Sigmoid colon (tissue), 4 donors: ENCODE measurements around the gene LLGL2.

Experiments used
- EP300 ChIP-seq, 4 donors: sonication (generic); formaldehyde crosslinking; IDR thresholded peaks; one replicate each; pipeline ENCODE4 v1.6.1; 2017; ENCODE audit warnings: antibody characterized with exemption in 4 of 4
- POLR2A ChIP-seq, 2 donors: fragments of 450-650 bp; IDR thresholded peaks; one replicate each; pipeline ENCODE4 v1.6.1; 2016; ENCODE audit warnings: antibody characterized with exemption in 2 of 2, mild to moderate bottlenecking in 2 of 2, moderate library complexity in 2 of 2
- POLR2AphosphoS5 ChIP-seq, 4 donors: sonication (generic); formaldehyde crosslinking; IDR thresholded peaks; one replicate each; pipeline ENCODE4 v1.6.1; 2017; ENCODE audit warnings: antibody characterized with exemption in 4 of 4
- TF ChIP-seq, protein P1 (sequence below), 4 experiments: fragments of 450-650 bp in 3 of 4; fragments of 200-600 bp in 1 of 4; IDR thresholded peaks; one replicate each; pipeline ENCODE4 v1.5.1; 2016 to 2019; ENCODE audit warnings: antibody characterized with exemption in 4 of 4, mild to moderate bottlenecking in 3 of 4, moderate library complexity in 2 of 4

DNA sequence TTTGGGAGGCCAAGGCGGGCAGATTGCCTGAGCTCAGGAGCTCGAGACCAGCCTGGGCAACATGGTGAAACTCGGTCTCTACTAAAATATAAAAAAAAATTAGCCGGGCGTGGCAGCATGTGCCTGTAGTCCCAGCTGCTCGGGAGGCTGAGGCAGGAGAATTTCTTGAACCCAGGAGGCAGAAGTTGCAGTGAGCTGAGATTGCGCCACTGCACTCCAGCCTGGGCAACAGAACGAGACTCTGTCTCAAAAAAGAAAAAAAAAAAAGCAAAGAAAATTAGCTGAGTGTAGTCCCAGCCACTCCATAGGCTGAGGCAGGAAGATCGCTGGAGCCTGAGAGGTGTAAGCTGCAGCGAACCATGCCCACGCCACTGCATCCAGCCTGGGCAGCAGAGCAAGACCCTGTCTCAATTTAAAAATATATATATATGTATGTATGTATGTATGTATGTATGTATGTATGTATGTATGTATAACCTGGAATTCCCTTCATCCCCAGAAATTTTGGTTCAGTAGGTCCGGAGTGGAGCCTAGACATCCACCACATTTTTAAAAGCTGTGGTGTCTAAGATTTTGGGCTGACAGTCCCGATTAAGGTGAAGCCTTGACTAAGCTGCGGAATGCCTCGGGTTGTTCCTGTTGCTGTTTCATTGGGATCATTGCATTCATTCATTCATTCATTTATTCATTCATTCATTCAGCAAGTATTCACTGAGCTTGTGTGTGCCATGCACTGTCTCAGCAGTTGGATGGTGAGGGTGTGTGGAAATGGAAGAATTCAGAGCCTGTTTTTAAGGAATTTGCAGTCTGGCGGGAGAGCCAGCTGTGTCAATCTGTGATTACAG lies 43.2 kb upstream of the LLGL2 start:
- TF ChIP-seq, protein P1, sequence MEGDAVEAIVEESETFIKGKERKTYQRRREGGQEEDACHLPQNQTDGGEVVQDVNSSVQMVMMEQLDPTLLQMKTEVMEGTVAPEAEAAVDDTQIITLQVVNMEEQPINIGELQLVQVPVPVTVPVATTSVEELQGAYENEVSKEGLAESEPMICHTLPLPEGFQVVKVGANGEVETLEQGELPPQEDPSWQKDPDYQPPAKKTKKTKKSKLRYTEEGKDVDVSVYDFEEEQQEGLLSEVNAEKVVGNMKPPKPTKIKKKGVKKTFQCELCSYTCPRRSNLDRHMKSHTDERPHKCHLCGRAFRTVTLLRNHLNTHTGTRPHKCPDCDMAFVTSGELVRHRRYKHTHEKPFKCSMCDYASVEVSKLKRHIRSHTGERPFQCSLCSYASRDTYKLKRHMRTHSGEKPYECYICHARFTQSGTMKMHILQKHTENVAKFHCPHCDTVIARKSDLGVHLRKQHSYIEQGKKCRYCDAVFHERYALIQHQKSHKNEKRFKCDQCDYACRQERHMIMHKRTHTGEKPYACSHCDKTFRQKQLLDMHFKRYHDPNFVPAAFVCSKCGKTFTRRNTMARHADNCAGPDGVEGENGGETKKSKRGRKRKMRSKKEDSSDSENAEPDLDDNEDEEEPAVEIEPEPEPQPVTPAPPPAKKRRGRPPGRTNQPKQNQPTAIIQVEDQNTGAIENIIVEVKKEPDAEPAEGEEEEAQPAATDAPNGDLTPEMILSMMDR (IDR thresholded peaks at IDR 0.05) = no peak
- TF ChIP-seq POLR2A (IDR thresholded peaks at IDR 0.05) = no peak
- no peak for TF ChIP-seq POLR2AphosphoS5 (IDR thresholded peaks at IDR 0.05)
- no peak for TF ChIP-seq EP300 (IDR thresholded peaks at IDR 0.05)
